ENCODE results near the gene FLYWCH1. TPM values are rescaled to one million over a fixed set of nuclear protein-coding genes. Genes with fewer than 3 reads are reported as not detected.
"Not testable (repeated sequence)": the region's sequence is repeated elsewhere in the genome, so short reads cannot be mapped to it uniquely, and the experiment has no call there.

Gene FLYWCH1
- total RNA-seq, 1 donor from 2014 or later: 16.4 TPM

DNA sequence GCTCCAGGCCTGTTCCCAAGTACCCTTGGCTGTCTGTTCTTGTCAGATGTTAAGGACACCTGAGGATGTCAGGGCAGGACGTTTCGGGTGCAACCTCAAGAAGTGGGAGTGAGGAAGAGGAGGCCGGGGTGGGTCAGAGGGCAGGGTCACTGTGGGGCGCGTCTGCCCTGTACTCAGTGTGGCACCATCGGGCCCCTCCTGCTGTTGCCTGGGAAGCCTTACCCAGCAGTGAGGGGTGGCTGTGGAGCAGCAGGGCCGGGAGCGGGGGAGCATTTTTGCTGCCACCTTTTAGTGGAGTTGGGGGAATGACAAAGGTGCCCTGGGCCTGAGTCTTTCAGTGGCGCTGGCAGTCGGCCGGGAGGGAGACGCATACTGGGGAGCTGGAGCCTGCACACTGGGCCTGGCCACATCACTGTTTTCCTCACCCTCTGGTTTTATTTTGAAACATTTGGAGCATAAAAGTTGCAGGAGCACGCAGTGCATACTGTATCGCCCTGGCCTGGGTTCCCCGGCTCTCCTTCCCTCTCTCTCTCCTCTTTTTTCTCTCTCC lies 11.1 kb upstream of the FLYWCH1 start:
- no peak for ATAC-seq

DNA sequence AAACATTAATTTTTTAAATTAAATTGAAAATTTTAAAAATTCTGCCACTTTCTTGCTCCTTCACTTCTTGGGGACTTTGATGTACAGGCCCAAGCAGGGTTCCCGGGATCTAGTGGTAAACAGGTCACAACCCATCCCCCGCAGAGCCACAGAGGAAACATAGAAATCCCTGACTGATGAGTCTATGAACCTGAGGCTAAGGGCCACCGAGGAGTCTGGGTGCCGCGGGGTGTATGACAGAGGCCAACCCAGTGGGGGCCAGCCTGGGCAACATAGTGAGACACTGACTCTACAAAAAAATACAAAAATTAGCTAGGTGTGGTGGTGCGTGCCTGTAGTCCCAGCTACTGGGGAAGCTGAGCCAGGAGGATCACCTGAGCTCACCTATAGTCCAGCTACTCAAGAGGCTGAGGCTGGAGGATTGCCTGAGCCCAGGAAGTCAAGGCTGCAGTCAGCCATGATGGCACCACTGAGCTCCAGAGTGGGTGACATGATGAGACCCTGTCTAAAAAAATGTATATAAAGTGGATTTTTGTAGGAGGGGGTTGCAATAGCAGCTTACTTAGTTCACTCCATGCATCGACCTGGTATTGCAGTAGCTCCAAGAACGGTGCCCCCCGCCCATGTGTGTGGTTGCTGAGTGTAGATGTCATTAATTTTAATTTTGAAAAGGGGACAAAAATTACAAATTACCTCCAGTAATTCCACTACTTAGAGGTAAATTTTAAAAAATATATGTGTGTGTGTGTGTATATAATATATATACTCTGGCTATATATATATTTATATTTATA lies 9.2 kb upstream of the FLYWCH1 start:
- no peak for ATAC-seq

- peak; percentile 55 for ATAC-seq
Observed at GRCh38 chr16:2904100-2904921, 7.4 kb upstream of the FLYWCH1 start.

GRCh38 chr16:2904922-2905240 lies 6.8 kb upstream of the FLYWCH1 start:
- no peak for ATAC-seq

DNA sequence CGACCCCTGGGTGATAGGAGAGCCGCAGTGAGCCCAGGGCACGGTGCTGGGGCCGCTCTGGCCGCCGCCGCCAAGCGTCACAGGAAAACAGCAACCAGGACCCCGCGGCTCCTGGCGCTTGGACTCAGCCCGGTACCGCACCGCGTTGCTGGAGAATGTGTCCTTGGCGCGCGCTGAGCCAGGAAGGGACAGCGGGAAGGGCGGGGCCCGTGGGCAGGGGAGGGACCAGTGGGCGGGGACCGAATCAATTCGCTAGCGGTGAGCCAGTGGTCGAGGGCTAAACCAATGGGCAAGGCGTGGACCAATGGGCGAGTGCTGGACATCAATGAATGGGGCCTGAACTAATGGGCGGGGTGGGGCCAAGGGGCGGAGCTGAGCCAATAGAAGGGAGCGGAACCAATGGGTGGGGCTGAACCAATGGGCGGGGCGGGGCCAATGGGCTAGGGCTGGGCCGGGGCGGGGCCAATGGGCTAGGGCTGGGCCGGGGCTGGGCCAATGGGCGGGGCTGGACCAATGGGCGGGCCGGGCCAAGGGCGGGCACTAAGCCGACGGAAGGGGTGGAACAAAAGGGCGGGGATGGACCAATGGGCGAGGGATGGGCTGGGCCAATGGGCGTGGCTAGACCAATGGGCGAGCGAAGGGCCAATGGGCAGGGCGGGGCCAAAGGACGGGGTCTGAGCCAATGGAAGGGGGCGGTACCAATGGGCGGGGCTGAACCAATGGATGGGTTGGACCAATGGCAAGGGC lies 6.3 kb upstream of the FLYWCH1 start:
- ATAC-seq: peak; percentile 94

- no peak for ATAC-seq
Observed at GRCh38 chr16:2905988-2906387, 5.7 kb upstream of the FLYWCH1 start.

- not testable (repeated sequence) for ATAC-seq
Observed at GRCh38 chr16:2907084-2907753, 4.5 kb upstream of the FLYWCH1 start.

DNA sequence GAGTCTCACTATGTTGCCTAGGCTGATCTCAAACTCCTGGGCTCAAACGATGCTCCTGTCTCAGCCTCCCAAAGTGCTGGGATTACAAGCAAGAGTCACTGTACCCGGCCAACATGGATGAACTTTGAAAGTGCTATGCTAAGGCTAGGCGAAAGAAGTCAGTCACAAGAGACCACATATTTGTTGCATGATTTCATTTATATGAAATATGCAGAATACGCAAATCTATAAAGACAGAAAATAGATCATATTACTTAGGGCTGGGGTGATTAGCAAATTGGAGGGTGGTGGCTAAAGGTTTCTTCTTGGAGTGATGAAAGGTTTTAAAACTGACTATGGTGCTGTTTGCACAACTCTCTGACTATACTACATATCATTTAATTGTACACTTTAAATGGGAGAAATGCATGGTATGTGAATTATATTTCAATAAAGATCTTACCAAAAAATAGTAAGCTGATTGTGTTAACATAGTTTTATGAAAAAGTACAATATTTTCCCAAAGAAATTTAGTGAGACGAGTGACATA lies 1.2 kb upstream of the FLYWCH1 start:
- ATAC-seq: no peak

- ATAC-seq: peak; percentile 12
Observed at GRCh38 chr16:2912330-2913199, 834 bp downstream of the FLYWCH1 start.

- no peak for ATAC-seq
Observed at GRCh38 chr16:2913603-2914002, 1.9 kb downstream of the FLYWCH1 start.

DNA sequence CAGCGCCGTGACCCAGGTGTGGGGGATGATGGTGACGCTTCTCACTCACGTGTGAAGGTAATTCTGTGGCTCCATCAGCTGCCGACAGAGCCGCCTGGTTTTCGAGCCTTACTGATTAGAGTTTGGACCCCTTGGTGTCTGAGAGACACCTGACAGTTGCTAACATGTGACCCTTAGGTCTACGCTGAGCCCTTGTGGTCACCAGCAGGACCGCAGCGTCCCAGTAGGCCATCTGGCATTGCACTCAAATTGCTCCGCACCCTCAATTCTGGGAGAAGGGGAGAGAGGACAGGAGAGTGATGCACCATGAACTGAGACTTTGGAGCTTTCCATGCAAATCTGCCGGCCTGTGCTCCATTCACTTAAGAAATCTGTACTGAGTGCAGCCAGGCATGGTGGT lies 2.5 kb downstream of the FLYWCH1 start:
- ATAC-seq: no peak

DNA sequence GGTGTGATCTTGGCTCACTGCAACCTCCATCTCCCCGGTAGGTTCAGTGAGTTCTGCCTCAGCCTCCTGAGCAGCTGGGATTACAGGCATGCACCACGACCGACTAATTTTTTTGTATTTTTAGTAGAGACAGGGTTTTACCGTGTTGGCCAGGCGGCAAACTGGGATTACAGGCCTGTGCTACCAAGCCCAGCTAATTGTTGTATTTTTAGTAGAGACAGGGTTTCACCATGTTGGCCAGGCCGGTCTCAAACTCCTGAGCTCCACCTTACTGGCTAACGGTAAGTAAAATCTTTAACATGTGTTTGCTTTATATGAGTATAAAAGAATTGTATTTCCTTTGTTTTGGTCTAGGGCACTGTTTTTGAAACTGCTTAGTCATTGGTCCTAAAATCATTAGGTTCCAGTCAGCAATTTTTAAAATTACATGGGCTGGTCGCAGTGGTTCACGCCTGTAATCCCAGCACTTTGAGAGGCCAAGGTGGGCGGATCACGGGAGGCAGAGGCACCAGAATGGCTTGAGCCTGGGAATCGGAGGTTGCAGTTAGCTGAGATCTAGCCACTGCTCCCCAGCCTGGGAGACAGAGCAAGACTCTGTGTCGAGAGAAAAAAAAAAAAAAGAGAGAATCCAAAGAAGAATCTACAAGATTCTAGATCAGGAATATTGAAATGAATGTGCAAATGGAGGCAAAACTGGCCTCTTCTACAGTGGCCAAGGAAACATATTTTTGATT lies 3.6 kb downstream of the FLYWCH1 start:
- peak; percentile 7 for ATAC-seq

DNA sequence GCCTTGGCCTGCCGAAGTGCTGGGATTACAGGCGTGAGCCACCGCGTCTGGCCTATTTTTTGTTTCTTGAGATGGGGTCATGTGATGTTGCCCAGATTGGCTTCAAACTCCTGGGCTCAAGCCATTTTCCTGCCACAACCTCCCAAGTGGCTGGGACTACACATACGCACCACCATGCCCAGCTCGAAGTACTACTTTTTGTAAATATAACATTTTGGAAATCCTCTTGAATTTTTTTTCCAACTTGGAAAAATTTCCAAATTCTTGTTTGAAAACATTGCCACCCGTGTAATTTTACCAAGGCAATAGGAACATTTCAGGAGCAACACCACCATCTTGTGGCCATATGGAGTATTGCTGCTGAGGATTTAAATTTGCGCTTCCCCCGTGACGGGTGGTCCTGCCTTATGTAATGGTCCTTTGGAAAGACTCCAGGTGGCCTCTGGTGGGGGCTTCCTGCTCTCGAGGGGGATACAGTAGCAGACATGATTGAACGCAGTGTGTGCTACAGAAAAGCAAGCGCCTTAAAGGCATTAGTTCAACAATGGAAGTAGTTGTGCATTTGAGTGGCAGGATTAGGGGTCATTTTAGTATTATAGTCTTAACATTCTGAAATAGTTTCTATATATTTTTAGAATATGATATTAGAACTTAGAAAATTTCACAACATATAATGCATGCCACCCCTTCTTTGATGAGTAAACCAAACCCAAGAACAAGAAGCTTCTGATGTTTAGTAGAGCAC lies 8.0 kb downstream of the FLYWCH1 start:
- ATAC-seq: peak; percentile 31

DNA sequence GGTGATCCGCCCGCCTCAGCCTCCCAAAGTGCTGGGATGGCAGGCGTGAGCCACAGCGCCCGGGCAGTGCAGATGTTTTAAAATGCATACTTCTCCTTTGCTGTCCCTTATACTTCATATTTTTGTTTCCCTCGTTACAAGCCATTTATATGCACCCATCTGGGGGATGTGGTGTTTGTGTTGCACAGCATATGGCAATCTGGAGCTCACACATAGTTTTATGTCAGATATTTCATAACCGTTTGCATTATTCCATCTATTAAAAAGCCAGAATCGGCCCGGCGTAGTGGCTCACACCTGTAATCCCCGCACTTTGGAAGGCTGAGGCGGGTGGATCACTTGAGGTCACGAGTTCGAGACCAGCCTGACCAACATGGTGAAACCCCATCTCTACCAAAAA lies 11.8 kb downstream of the FLYWCH1 start:
- no peak for ATAC-seq

- ATAC-seq: peak; percentile 77
Observed at GRCh38 chr16:2924901-2925755, 13.4 kb downstream of the FLYWCH1 start.

DNA sequence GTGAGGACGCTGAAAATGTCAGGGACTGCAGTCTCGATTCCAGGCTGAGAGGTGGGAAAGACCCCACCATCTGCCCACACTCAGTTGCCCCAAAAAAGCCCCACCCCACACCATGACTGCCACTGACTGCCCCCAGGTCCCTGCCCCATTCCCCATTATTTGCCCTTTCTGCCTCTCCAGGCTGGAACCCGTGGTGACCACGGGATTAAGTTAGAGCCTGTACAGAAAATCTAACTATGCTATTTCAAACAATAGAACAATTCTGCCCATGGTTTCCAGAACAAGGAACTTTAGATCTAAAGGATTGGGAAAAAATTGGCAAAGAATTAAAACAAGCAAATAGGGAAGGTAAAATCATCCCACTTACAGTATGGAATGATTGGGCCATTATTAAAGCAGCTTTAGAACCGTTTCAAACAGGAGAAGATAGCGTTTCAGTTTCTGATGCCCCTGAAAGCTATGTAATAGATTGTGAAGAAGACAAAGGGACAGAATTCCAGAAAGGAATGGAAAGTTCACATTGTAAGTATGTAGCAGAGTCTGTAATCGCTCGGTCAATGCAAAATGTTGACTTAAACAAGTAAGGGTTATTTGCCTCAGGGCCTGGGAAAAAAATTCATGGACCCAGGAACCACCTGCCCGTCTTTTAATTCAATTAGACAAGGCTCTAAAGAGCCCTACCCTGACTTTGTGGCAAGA lies 14.4 kb downstream of the FLYWCH1 start:
- no peak for ATAC-seq

DNA sequence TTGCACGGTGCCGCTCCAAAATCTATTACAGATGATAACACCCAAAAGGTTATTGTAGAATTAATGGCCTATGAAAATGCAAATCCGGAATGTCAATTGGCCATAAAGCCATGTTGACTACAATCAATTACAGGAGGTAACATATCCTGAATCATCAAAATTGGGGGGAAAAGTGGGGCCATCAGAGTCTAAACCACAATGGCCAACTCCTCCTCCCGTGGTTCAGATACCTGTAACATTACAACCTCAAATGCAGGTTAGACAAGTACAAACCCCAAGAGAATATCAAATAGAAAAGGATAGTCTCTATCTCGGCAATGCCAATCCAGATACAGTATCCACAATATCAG lies 14.9 kb downstream of the FLYWCH1 start:
- ATAC-seq: no peak

DNA sequence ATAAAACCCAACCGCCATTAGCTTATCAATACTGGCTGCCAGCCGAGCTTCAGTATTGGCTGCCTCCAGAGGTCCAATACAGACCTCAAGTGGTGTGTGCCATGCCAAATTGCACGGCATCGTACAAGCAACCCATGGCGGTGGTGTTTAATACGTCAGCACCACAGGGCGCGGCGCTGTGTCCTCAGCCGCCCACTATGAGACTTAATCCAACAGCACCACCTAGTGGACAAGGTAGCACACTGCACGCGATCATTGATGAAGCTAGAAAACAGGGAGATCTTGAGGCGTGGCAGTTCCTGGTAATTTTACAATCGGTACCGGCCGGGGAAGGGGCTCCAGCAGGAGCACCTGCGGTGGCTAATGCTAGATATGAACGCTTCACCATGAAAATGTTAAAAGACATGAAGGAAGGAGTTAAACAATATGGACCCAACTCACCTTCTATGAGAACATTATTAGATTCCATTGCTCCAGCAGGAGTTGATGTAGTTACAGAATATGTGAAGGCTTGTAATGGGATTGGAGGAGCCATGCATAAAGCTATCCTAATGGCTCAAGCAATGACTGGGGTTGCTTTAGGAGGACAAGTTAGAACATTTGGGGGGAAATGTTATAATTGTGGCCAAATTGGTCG lies 15.4 kb downstream of the FLYWCH1 start:
- ATAC-seq: peak; percentile 90

Data from esophagus mucosa (tissue), 1 donor.